Hematopoietic multipotent progenitor cell (in vitro differentiated cells): ENCODE data around the gene WBP2. TPM values are rescaled to one million over a fixed set of nuclear protein-coding genes. Genes with fewer than 3 reads are reported as not detected.

Source experiments
- DNase-seq, 3 donors: peaks; one replicate each; pipeline ENCODE4 v3.0.0-alpha.2; 2011 to 2015; ENCODE audit warnings: low read depth in 2 of 3, low spot score in 2 of 3
- total RNA-seq: library from RNA; depleted of rRNA; stranded (reverse); fragments of >200 nt; gene quantifications from one replicate; pipeline ENCODE4 v1.2.3, GENCODE V29; 2012

The WBP2 gene
- total RNA-seq = 29.6 TPM

- peak; percentile 89 to 100 (median 100) for DNase-seq
These were observed at the start of gene WBP2 for GRCh38 chr17:75855310-75856061. Gene WBP2, minus strand, starts transcription at chr17:75855335. Its CDS starts 38 bp downstream, at chr17:75855297.

- no peak for DNase-seq
These were observed 47.3 kb upstream of the WBP2 start for GRCh38 chr17:75902406-75902805.

DNA sequence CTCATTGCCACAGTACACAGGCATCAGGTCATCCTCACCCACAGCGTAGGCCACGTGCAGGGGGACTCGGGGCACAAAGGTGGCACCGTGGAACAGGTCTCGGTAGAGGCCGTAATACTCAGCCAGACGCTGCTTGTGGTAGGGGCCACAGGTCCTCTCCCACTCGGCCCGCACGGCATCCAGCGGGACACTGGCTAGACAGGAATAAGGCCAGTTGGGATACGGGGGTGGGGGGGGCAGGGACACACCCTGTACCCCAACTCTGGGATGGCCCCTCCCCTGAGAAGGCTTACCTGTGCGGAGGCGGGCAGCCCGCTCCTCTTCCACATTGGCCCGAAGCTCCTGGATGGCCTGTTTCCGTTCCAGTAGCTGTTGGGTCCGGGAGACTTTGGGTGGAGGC, 46.6 kb upstream of the WBP2 start:
- no peak for DNase-seq

DNA sequence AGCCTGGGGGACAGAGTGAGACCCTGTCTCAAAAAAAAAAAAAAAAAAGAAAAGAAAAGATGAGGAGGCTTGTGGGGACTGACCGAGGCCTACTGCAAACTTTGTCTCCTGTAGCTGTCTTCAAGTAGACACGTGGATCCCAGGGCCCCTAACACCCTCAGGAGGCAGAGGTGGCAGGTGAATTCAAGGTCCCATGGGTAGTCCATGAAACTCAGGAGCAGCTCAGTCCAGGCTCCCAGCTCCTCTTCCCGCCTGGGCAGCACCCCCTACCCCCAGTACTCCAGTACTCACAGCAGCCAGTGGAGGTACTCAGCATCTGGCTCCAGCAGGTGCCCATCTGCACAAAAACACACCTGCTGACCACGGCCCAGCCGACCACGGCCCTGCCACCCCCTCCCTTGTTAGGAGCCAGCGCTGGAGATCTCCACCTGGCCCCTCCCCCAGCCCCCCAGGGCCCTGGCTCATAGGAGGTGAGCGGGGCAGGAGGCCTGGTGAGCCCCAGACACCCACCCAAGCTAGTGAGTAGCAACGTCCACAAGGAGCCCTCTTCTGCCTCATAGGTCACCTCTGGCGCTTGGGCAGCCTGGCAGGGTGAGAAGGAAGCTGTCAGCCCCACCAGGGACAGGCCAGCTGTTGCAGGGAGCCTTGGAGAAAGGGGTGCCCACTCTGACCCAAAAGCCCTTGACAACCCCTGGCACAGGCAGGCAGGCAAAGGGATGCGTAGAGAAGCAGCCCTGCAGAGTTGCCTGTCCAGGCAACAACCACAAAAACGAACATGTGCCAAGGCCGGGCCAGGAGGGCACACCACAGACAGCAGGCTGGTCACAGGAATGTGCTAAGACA, 45.8 kb upstream of the WBP2 start:
- no peak for DNase-seq

- no peak for DNase-seq
These were observed 44.8 kb upstream of the WBP2 start for GRCh38 chr17:75899767-75900468.

DNA sequence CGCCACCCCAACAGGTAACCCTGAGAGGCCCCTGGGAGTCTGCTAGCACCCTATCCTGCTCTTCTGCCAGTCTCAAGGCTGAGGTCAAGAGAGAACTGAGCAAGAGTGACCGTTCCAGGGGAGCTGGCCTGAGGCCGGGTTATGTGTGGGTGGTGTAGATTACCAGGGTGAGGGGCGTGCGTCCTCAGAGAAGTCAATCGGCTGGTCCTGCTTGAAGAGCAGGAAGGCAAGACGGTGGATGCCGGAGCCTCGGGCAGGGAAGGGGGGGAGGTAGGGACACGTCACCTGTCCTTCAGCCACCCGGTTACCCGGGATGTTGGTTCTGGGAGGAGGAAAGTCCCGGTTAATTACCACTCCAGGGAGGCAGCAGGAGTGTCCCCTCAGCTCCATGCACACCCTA, 44.2 kb upstream of the WBP2 start:
- DNase-seq = no peak

- DNase-seq = no peak
These were observed 43.7 kb upstream of the WBP2 start for GRCh38 chr17:75898791-75899190.

DNA sequence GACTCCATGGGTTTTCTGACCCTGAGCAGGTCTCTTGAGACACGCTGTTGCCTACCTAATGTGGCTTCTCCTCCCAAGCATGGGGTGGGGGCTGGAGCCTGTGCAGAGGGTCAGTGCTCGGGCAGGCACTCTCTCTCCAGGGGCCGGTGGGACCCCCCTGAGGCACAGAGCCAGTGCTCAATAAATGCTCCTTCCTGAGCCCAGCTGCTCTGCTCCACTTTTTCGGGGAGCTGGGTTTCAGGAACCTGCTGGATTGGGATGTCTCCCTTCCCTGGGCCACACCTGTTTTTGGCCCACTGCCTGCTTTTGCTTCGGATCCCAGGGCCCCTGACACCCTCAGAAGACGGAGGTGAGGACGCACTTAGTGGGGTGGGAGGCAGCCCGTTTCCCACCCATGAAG, 42.9 kb upstream of the WBP2 start:
- DNase-seq = no peak

GRCh38 chr17:75897160-75898019, 42.3 kb upstream of the WBP2 start:
- no peak for DNase-seq

DNA sequence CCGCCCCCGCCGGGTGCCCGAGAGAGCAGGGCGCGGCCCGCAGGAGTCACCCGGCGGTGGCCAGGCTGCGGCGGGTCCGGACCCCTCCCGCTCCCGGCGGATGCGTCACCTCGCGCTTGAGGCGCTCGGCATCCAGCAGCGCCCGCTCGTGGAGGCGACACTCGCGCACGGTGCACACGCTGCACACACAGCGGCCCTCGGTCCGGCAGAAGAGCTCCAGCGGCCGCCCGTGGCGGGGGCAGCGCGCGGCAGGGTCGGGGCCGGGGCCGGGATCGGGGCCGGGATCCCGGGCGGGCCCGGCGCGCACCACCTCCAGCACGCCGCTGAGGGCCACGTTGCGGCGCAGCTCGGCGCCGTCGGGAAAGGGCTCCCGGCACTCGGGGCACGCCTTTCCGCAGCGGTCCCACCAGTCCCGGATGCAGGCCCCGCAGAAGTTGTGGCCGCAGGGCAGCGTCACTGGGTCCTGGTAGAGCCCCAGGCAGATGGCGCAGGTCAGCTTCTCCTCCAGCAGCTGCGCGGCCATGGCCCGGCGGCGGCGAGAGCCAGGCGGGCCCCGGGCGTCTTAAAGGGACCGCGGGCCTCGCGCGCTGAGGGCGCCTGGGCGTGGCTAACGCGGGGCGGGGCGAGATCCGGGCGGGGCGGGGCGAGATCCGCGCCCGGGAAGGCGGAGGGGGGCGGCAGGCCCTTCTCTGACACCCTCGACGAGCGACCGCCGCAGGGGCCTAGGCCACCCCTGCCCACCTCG, 41.5 kb upstream of the WBP2 start, which contains the start of gene TRIM65:
Gene TRIM65 (minus strand): TSS at position 537 of the 745 bp plus-strand sequence. CDS start 14 bp downstream, at position 523.
- DNase-seq = peak; percentile 62 to 87 (median 82)

GRCh38 chr17:75895370-75896155, 40.4 kb upstream of the WBP2 start:
- DNase-seq = no peak

- DNase-seq = no peak
These were observed 39.1 kb upstream of the WBP2 start for GRCh38 chr17:75894049-75894733.

DNA sequence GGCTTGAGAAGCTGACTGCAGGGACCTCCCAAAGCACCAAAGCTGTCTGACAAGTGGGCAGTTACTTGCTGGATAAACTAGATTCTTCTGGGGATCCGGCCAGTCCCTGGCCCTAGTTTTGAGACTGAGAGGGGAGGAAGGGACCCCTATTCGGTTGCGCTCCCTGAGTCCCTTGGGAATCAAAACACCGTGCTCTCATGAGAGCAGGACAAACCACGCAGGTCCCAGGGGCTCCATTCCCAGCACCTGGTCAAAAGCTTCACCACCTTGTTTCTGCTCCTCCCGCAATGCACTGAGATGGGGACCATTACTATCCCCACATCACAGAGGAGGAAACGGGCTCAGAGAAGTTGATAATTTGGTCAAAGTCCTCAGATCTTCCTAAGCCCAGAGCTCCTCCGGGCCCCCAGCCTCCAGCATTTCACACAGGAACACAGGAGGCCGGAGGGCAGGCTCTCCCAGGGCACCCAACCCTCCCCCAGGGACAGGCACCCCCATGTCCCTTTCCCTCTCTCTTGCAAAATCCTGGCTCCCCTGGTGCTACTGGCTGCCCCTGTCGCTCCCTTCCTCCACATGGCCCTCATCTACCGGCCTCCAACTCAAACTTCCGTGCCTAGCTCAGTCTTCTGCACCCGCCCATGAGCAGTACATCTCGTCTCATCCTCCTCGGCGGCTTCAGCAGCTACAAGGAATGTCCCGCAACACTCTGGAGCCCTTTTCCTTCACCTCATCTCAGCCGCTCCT, 38.3 kb upstream of the WBP2 start:
- DNase-seq = no peak

- no peak for DNase-seq
These were observed 37.6 kb upstream of the WBP2 start for GRCh38 chr17:75892556-75893224.

DNA sequence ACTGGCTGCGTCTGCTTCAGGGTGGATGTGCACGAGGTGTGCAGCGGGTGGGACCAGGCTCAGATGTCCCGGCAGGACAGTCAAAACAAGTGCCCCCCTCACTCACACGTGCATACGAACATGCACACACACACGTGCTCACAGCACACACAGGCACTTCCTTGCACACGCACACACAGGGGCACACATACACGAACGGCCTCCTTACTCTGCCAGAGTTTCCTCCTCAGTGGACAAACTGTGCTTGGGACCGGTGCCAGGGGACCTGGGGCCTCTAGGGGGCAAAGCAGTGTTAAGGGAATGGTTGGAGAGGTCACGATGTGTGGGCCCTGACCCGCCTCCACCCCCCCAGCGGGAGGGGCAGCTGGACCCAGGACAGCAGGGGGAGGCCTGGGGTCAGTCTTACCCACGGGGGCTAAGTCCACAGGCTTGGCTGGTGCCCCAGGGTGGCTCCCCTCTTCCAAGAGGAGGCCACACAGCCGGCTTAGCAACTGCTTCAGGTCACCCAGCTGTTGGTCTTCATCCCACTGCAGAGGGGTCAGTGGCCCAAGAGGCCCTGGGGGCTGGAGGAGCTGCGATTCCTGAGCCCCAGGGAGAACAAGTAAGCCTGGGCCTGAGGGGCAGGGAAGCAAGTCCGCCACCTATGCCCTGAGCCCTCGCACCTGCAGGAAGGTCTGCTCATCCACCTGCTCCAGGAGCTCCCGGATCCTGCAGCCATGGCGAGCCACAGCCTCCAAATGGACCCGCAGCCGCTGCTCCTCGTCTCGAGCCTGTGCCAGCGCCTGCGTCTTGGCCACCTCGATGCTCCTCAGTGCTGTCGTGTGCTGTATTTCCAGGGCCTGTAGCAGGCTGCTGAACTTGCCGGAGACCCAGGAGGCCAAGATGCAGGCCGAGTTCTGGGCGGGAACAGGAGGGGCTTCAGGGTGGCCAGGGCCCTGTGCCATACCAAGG, 36.7 kb upstream of the WBP2 start:
- DNase-seq = no peak
